D721Med (cell line): Measurements from ENCODE around the gene ALKAL2.

Source experiments
- DNase-seq: peaks from one replicate; pipeline ENCODE4 v3.0.0; 2011; ENCODE audit warnings: low spot score; ENCODE audit not compliant: insufficient read length
- FAIRE-seq: peaks from 2 replicates; lab custom pipeline; 2011; peaks lifted over from hg19 to GRCh38; lab: Jason Lieb, UNC
- TF ChIP-seq, protein P1 (sequence below): IDR thresholded peaks from 2 replicates; pipeline ENCODE4 v1.5.1; 2012; ENCODE audit warnings: mild to moderate bottlenecking, control low read depth; ENCODE audit not compliant: insufficient read depth; ENCODE audit errors: missing control alignments

ALKAL2 gene

GRCh38 chr2:284896-285492, 2.9 kb downstream of the ALKAL2 start:
- TF ChIP-seq, protein P1, sequence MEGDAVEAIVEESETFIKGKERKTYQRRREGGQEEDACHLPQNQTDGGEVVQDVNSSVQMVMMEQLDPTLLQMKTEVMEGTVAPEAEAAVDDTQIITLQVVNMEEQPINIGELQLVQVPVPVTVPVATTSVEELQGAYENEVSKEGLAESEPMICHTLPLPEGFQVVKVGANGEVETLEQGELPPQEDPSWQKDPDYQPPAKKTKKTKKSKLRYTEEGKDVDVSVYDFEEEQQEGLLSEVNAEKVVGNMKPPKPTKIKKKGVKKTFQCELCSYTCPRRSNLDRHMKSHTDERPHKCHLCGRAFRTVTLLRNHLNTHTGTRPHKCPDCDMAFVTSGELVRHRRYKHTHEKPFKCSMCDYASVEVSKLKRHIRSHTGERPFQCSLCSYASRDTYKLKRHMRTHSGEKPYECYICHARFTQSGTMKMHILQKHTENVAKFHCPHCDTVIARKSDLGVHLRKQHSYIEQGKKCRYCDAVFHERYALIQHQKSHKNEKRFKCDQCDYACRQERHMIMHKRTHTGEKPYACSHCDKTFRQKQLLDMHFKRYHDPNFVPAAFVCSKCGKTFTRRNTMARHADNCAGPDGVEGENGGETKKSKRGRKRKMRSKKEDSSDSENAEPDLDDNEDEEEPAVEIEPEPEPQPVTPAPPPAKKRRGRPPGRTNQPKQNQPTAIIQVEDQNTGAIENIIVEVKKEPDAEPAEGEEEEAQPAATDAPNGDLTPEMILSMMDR: no peak
- FAIRE-seq (no peak), DNase-seq (no peak)

DNA sequence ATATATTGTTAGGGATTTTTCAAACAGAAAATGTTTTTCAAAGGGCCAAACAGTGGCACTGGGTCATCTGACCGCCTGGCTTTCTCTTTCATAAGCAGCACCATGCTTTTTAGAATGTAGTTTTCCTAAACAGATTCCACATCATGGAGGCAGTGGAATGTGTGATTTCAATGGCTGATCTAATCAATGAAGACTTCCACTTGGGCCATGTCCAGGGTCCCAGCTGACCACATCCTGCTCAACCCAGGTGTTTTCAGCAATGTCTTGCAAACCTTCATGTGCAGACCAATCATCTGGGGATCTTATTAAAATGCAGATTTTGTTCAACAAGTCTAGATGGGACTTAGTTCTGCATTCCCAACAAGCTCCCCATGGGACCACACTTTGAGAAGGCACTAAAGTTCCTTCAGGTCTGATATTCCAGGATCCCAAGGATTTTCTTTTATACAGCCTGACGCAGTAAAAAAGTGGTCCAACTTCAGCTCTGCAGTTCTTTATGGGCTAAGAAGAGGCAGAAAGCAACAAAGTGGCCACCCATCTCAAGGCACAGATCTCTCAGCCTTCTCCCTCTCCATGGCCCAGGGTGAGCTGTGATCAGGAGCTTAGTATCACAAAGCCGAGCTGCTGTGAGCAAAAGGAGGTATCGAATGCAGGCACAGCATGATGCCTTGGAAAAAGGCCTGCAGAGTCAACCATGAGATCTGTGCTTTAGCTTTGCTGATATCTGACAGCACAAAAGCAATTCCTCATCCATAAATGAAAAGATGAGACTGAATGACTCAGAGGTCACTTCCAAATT, 3.7 kb downstream of the ALKAL2 start:
- DNase-seq (no peak), FAIRE-seq (no peak)
- TF ChIP-seq, protein P1: no peak

GRCh38 chr2:282371-283263, 5.3 kb downstream of the ALKAL2 start:
- FAIRE-seq (no peak), DNase-seq (no peak)
- TF ChIP-seq, protein P1: no peak

DNA sequence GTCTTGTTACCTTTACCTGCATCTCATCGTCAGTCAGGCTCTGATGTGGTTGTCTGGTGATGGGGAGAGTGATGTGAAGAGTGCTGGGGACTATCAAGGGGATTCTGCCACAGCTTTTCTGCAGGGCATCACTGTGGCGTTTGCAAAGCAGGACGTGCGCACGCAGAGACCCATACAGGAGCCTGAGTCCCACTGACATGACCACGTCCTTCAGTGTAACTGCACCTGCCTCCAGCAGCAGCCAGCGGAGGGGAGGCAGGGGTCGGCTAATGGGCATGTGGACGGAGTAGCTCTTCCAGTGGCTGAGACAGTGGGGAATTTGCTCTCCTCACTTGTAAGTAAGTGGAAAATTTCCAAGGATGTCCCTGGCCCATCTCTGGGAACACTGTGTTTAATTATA, 6.5 kb downstream of the ALKAL2 start:
- no peak for FAIRE-seq
- no peak for DNase-seq
- TF ChIP-seq, protein P1: no peak

DNA sequence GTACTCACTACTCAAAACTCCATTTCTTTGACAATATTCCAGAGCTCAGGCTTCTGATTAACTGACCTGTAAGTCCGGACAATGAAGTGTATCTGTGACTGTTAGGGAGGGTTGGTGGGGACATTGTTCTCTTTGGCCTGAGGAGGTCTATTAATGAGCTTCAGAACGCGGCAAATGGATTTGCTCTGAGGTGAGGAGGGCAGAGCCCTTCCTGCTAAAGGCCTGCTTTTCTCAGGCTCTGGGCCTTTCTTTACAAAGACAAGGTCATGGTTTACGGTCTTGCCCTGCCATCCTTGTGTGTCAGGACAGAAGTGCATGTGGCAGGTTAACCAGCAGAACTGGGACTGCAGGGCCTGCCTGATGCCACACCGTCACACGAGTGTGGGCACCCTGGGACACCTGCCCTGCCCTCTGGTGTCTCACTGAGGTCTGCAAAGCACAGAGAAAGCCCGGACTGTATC, 7.2 kb downstream of the ALKAL2 start:
- no peak for FAIRE-seq
- TF ChIP-seq, protein P1: no peak
- no peak for DNase-seq

GRCh38 chr2:279956-280649, 7.8 kb downstream of the ALKAL2 start:
- DNase-seq (no peak), FAIRE-seq (no peak)
- TF ChIP-seq, protein P1: no peak
